Activated naive CD8-positive, alpha-beta T cell treated with anti-CD3 and anti-CD28 coated beads, Interleukin-2, amount 50 U/mL, for 24 hours (primary cell): Measurements from ENCODE around the gene HOXD11.

Source experiments
- ATAC-seq: fragments of 150-1000 bp; cut with Tn5 transposase; one replicate; pipeline ENCODE4 v1.10.0; 2021
- DNase-seq: peaks from one replicate; pipeline ENCODE4 v3.0.0; 2021
- H3K27ac Mint-ChIP-seq: one replicate; pipeline ENCODE4 v1.8.0; 2021; ENCODE audit warnings: mild to moderate bottlenecking, mixed read lengths
- H3K27me3 Mint-ChIP-seq: one replicate; pipeline ENCODE4 v1.8.0; 2021; ENCODE audit warnings: mixed read lengths
- H3K36me3 Mint-ChIP-seq: one replicate; pipeline ENCODE4 v1.8.0; 2021; ENCODE audit warnings: low read depth, mixed read lengths
- H3K4me1 Mint-ChIP-seq: one replicate; pipeline ENCODE4 v1.8.0; 2021; ENCODE audit warnings: mixed read lengths
- H3K4me3 Mint-ChIP-seq: one replicate; pipeline ENCODE4 v1.8.0; 2021; ENCODE audit warnings: mild to moderate bottlenecking, moderate library complexity, mixed read lengths
- H3K9me3 Mint-ChIP-seq: one replicate; pipeline ENCODE4 v1.8.0; 2021; ENCODE audit warnings: mixed read lengths

Gene HOXD11

DNA sequence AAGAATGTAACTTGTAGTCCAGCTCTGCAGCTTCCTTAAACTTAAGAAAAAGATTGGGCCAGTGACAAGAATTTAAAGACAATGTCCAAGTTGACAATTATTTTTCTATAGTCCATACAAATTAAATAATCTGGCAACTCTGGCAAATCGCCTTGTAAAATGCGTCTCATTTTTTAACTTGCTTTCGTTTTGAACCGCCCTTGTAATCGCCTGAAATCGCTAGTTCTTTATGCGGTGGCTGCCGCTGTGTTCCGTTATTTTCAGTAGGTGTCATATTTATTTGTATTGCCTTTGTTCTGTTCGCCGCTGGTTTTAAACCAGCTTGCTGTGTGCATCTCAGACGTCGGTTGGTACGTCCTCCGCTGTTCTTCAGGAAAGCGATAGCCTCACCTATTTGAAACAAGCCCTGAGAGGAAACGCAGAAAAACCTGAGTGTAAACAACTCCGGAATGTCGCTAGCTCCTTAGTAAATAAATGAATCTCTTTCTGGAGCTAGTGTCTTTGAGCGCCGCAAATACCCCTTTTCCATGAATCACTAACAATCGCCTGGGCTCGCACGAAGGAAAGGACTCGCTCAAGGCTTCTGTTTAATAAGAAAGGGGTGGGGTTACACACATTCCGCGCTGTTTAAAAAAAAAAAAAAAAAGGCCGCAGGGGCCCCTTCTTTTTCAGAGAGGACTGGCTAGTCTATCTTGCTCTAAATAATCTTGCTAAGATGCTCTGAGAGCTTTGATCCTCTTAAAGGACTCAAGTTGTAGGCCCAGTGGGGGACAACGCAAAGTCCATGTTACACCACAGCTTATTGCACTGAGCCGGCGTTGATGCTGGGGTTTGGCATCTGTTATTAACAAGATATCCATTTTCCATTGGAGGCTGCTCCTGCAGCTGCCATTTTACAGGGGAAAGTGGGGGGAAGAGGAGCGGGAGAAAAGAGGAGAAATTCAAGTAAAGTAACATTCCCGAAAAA is 25.4 kb downstream of the HOXD11 start:
- Mint-ChIP-seq H3K4me3 (peak overlapping the region; percentile 78), H3K4me1 (peaks cover 38% of the 10 kb centered on the region), H3K36me3 (no peaks in the 10 kb centered on the region), H3K27ac (peak overlapping the region; percentile 64), H3K9me3 (peaks cover 4% of the 10 kb centered on the region), H3K27me3 (peaks cover 81% of the 10 kb centered on the region)
- DNase-seq = no peak
- ATAC-seq = no peak

DNA sequence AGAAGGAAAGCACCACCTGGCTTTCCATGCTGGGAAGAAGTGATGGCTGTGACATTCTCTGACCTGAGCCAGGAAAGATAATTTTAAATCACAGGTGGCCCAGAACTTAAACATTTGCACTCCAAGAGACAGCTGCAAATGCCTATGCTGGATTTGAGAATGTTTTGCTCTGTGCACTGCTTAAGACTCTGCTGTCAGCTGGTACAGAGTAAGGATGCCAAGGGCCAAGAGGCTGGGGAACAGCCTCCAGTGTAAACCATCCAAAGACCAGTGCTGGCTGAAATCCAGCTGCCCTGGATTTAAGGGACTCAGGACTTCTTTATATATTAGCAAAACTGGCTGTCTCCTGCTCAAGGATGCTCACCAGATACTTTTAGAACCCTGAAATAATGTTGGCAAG is 26.3 kb downstream of the HOXD11 start:
- H3K9me3 Mint-ChIP-seq = peaks cover 6% of the 10 kb centered on the region
- DNase-seq (no peak), ATAC-seq (no peak)
- peaks cover 81% of the 10 kb centered on the region for H3K27me3 Mint-ChIP-seq
- peaks cover 32% of the 10 kb centered on the region for H3K4me1 Mint-ChIP-seq
- no peak overlapping the region for H3K4me3 Mint-ChIP-seq
- peaks cover 2% of the 10 kb centered on the region for H3K36me3 Mint-ChIP-seq
- H3K27ac Mint-ChIP-seq = no peak overlapping the region

DNA sequence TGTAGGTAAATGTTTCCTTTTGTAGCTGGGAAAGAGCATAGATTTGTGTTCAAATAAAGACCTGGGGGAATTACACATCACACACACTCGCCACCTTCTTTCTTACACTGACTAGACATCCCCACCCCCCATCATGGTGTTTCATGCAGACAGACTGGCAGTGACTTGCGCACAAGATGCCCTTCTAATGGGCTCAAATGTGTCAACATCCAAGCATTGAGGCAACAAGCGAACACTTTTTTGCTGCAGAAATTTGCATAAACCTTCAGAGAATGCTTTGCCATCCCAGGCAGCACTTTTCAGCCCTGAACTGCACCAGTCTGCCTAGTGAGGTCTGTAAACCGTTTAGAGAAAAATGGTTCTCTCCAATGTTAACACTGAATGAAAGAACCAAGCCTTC is 27.0 kb downstream of the HOXD11 start:
- Mint-ChIP-seq H3K36me3 (peaks cover 4% of the 10 kb centered on the region), H3K27me3 (peaks cover 81% of the 10 kb centered on the region), H3K27ac (no peak overlapping the region), H3K4me1 (peaks cover 31% of the 10 kb centered on the region), H3K9me3 (peaks cover 8% of the 10 kb centered on the region), H3K4me3 (no peak overlapping the region)
- DNase-seq (no peak), ATAC-seq (no peak)

DNA sequence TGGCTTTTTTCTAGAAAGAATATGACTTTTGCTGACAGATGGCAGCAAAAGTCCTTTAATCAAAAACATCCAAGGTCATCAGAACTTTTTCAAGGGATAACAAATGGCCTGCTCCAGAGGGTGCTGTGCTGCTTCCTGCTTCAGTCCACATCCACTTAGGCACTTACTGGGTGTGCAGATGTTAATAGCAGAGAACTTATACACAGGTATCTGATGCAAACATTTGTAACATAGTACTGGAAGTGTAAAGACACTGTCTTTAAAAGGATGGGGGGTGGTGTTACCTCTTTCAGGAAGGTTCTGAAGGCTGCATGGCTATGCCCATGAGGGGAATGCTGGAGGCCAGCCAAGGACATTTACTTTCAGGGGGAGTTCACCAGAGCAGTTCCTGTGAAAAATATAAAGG is 28.0 kb downstream of the HOXD11 start:
- H3K4me3 Mint-ChIP-seq = no peak overlapping the region
- peaks cover 86% of the 10 kb centered on the region for H3K27me3 Mint-ChIP-seq
- DNase-seq = no peak
- H3K9me3 Mint-ChIP-seq = peaks cover 8% of the 10 kb centered on the region
- peaks cover 34% of the 10 kb centered on the region for H3K4me1 Mint-ChIP-seq
- ATAC-seq = no peak
- H3K27ac Mint-ChIP-seq = no peak overlapping the region
- H3K36me3 Mint-ChIP-seq = peaks cover 6% of the 10 kb centered on the region

DNA sequence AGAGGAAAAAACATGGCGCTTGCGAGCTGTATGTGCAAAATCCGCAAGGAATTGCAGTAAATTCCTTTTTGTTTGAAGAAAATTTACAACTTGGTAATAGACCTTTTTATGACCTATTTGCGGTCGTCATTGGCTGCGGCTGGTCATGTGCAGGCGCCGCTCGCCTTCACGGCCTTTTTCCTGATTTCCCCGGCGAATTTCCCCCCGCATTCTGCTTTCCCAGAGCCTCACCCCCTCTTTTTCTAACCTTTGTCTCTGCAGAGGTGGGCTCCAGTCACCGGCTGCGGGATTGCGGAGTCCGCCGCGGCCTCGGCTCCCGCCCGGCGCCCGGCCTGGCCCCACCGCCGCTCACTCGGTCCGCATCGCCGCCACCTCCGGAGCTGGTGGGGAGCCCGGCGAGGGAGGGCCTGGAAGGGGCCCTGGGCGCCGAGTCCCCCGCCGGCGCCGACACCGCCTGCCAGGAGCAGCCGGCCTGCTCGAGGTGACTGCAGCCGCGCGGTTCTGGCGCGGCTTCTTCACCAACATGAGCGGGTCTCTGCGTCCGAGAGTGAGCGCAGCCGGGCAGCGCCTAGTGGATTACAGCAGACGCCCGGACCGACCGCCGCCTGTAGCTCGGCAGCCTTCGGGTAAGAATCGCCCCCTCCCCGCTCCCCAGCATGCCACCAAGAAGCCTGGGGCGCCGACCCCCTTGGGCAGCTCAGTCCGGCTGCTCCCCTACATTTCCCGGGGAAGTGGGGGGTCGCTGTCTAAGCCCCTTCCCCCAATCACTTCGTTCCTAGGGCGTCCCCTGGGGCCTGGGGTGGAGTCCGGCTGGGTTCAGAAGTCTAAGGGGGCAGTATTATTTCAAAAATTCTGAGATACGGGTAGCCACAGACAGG is 29.5 kb downstream of the HOXD11 start:
- ATAC-seq (no peak), DNase-seq (no peak)
- H3K27me3 Mint-ChIP-seq = peaks cover 86% of the 10 kb centered on the region
- H3K27ac Mint-ChIP-seq = no peak overlapping the region
- H3K36me3 Mint-ChIP-seq = peaks cover 6% of the 10 kb centered on the region
- H3K9me3 Mint-ChIP-seq = peaks cover 8% of the 10 kb centered on the region
- no peak overlapping the region for H3K4me3 Mint-ChIP-seq
- peaks cover 31% of the 10 kb centered on the region for H3K4me1 Mint-ChIP-seq

DNA sequence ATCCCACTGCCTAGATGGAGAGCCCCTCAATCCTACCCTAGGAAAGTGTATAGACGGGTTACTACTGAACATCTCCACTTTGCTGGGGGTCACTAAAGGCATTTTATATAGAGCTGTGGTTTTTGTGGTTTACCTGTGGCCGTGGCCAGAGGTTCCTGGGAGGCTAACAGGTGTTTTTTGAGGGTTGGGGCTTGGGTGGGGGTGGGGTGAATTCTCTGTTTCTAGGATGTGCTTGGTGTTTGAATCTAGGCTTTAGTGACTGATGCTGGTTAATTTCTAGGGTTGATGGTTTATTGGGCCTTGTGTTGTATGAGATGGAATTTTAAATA is 30.1 kb downstream of the HOXD11 start:
- H3K27ac Mint-ChIP-seq = no peak overlapping the region
- H3K4me3 Mint-ChIP-seq = no peak overlapping the region

DNA sequence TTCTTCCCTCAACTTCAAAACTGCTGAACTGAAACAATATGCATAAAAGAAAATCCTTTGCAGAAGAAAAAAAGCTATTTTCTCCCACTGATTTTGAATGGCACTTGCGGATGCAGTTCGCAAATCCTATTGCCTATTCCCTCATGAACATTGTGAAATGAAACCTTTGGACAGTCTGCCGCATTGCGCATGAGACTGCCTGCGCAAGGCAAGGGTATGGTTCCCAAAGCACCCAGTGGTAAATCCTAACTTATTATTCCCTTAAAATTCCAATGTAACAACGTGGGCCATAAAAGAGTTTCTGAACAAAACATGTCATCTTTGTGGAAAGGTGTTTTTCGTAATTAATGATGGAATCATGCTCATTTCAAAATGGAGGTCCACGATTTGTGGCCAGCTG is 30.8 kb downstream of the HOXD11 start:
- no peak for DNase-seq
- Mint-ChIP-seq H3K27ac (no peak overlapping the region), H3K4me1 (peaks cover 25% of the 10 kb centered on the region), H3K4me3 (no peak overlapping the region), H3K27me3 (peaks cover 82% of the 10 kb centered on the region), H3K36me3 (peaks cover 6% of the 10 kb centered on the region), H3K9me3 (peaks cover 8% of the 10 kb centered on the region)
- no peak for ATAC-seq

More for the DNA sequence above, 30.1 kb downstream of the HOXD11 start:
- peaks cover 85% of the 10 kb centered on the region for H3K27me3 Mint-ChIP-seq
- no peak for ATAC-seq
- H3K4me1 Mint-ChIP-seq = peaks cover 29% of the 10 kb centered on the region
- H3K9me3 Mint-ChIP-seq = peaks cover 8% of the 10 kb centered on the region
- DNase-seq = no peak
- H3K36me3 Mint-ChIP-seq = peaks cover 6% of the 10 kb centered on the region

DNA sequence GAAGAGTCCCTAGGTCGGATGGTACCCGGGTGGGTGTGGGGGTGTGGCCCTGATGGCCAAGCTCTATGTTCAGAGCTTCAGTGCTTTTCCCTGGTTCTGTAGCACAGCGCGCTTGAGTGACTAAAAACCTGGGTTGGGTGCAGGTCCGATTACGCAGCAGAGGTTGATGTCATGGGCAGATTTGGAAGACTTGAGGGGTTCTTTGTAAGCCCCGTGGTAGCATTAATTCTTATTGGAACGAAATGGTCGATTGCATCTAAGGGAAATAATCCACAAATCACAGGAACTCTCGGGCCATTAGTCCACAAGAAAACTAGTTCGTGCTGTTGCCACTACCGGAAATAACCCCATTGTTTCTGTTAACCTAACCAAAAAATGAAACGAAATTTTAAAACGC is 31.4 kb downstream of the HOXD11 start:
- H3K4me1 Mint-ChIP-seq = peaks cover 25% of the 10 kb centered on the region
- peaks cover 8% of the 10 kb centered on the region for H3K9me3 Mint-ChIP-seq
- no peak for ATAC-seq
- H3K4me3 Mint-ChIP-seq = no peak overlapping the region
- peaks cover 6% of the 10 kb centered on the region for H3K36me3 Mint-ChIP-seq
- peaks cover 82% of the 10 kb centered on the region for H3K27me3 Mint-ChIP-seq
- no peak for DNase-seq
- H3K27ac Mint-ChIP-seq = peak overlapping the region; percentile 72

DNA sequence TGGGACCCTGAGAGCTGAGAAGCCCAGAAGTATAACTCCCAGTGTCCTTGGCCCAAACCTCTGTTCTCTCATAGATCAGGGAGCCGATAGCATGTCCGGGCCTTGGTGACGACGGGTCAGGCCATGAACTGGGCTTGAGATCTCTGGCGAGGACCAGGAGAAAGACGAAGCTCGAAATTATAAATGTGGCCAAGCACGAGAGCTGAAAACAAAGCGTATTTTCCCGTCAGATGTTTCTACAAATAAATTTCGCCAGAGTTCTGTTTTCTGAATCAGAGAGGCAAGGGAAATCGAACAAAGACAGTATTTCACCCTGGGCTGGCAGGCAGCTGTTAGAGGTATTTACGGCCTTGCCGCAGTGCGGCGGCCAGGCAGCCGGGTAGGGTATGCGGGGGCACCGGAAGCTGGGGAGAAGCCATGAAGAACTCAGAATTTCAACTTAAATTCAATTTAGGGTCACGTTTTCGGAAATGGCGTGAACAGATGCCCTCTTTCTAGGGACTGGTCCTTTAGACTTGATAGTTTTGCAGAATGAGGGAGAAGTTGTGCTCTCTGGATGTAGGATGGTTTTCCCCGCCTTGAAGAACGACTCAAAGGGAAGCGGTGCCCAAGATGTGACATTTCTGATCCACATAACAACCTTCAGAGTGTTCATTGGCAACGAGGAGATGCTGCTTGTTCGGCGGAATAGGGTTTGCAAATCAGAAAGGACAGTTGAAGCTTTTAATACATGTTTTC is 32.0 kb downstream of the HOXD11 start:
- no peak for DNase-seq
- Mint-ChIP-seq H3K9me3 (peaks cover 8% of the 10 kb centered on the region), H3K27ac (no peak overlapping the region), H3K4me1 (peaks cover 25% of the 10 kb centered on the region), H3K27me3 (peaks cover 82% of the 10 kb centered on the region), H3K4me3 (no peak overlapping the region), H3K36me3 (peaks cover 6% of the 10 kb centered on the region)
- no peak for ATAC-seq

DNA sequence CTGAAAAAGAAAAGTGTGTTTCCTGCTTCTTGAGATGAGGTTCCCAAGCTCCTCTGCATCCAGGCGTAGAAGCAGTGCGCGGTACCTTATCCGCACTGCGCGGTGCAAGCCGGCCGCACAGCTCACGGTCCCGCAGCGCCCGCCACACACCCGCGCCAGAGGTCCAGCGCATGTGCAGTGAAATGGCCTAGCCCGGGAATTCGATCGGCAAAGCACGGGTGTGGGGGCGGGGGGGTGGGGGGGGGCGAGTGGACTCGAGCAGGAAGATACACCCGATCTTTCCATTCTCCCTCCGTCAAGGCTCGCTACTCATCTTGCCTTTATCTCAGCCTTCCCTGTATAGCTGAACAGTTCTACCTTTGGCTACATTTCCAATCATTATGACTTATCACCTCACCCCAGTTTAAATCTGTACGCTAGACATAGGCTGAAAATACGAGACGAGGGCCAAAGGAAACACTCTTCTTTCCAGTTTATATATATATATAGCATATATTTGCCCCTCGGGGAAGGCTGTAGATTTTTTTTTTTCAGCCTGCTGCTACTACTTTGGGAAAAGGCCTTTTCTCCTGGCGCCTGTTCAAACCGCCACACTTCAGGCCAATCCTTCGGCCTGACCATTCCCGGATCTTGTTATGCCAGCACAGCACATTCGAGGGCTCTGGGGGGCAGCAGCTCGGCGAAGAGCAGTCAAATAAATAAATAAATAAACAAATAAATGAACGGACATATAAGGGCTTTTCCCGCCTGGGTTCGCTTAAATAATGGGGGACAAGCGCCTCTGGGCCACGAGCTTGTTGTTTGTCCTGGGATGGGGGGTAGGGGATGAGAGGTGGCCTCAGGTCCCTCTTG is 32.8 kb downstream of the HOXD11 start:
- H3K27ac Mint-ChIP-seq = no peak overlapping the region
- H3K4me3 Mint-ChIP-seq = no peak overlapping the region
- peaks cover 25% of the 10 kb centered on the region for H3K4me1 Mint-ChIP-seq
- no peak for DNase-seq
- peaks cover 6% of the 10 kb centered on the region for H3K36me3 Mint-ChIP-seq
- no peak for ATAC-seq
- H3K9me3 Mint-ChIP-seq = peaks cover 8% of the 10 kb centered on the region
- peaks cover 79% of the 10 kb centered on the region for H3K27me3 Mint-ChIP-seq

DNA sequence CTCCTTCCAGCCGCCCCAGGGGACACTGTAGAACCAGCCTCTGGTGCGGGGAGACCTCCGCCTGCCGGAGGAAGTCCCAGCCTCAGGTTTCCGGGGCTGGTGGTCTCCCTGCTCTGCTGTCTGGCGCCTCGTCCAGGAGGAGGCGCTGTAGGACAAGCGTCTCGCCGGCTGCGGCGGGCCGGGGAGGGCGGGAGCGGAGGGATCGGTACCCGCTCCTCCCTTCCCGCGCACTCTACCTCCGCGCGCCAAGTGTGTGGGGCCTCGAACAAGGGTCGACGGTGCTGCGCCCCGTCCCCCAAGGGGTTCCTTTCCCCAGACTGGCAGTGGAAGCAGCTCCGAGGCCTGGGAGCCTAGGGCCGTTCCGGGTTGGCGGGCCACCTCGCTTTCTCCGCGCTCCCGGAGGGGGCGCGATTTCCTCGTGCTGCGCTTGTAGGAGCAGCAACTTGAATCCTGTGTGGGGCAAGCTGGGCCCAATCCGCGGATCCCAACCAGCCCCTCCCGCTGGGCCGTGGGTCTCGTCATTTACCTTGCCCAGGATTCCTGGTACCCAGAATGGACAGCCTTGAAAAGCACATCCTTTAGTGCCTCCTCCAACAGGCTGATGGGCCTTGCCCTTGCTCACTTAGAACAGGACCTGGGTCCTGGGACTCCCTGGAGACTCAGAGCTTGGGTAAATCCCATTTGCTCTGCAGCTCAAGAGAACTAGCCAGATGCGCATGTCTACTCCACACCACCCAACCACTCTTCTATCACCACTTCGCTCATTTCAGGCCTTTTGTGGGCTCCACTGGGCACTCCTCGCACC is 33.6 kb downstream of the HOXD11 start:
- peaks cover 78% of the 10 kb centered on the region for H3K27me3 Mint-ChIP-seq
- H3K4me1 Mint-ChIP-seq = peaks cover 20% of the 10 kb centered on the region
- H3K36me3 Mint-ChIP-seq = peaks cover 6% of the 10 kb centered on the region
- ATAC-seq (peak; percentile 81), DNase-seq (peak; percentile 78)
- H3K27ac Mint-ChIP-seq = no peak overlapping the region
- peaks cover 4% of the 10 kb centered on the region for H3K9me3 Mint-ChIP-seq
- H3K4me3 Mint-ChIP-seq = peak overlapping the region; percentile 14

DNA sequence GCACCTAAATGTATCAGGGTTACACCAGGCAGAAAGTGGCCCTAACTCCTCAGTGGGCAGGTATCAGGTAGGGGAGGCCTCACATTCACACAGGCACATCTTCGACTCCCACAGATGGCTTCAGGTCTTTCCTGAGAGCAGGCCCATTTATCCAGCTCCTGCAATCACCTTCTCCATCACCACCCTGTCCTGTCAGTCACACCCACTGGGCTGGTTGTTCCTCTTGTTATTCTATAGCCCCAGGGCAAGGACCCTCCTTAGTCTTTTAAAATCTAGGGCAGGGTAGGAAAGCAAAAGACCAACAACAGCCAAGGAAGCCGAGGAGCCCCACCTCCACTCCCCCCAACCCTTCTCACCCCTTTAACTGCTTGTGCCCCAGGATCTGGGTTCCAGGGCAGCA is 35.2 kb downstream of the HOXD11 start:
- Mint-ChIP-seq H3K27me3 (peaks cover 83% of the 10 kb centered on the region), H3K4me3 (no peak overlapping the region), H3K4me1 (peaks cover 18% of the 10 kb centered on the region), H3K27ac (no peak overlapping the region), H3K9me3 (peaks cover 4% of the 10 kb centered on the region), H3K36me3 (peaks cover 6% of the 10 kb centered on the region)
- ATAC-seq (no peak), DNase-seq (no peak)
